22Rv1 (cell line): ENCODE results near the gene FHIP1A.

Source experiments
- H3K27ac ChIP-seq: fragments of 450-650 bp; 2 replicates; pipeline ENCODE4 v1.5.1; 2017
- CTCF ChIP-seq: fragments of 450-650 bp; IDR thresholded peaks from 2 replicates; pipeline ENCODE4 v1.5.1; 2017; ENCODE audit warnings: mild to moderate bottlenecking
- ZFX ChIP-seq: fragments of 450-650 bp; IDR thresholded peaks from 2 replicates; pipeline ENCODE4 v1.6.1; 2017; ENCODE audit warnings: antibody characterized with exemption, borderline replicate concordance

Gene FHIP1A

GRCh38 chr4:151458148-151458547 is 49.2 kb downstream of the FHIP1A start:
- TF ChIP-seq ZFX (no peak), CTCF (no peak)
- peak overlapping the region; percentile 61 for H3K27ac ChIP-seq
